ENCODE measurements around the gene TGFBI.

DNA sequence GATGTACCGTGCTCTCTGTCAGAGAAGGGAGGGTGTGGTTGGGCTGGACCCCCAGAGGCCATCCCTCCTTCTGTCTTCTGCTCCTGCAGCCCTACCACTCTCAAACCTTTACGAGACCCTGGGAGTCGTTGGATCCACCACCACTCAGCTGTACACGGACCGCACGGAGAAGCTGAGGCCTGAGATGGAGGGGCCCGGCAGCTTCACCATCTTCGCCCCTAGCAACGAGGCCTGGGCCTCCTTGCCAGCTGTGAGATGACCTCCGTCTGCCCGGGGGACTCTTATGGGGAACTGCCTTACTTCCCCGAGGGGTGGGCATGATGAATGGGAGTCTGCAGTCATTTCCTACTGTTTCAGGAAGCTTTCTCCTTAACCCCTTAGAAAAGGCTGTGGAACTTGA, 17.5 kb downstream of the TGFBI start:
- TF ChIP-seq, protein P1, sequence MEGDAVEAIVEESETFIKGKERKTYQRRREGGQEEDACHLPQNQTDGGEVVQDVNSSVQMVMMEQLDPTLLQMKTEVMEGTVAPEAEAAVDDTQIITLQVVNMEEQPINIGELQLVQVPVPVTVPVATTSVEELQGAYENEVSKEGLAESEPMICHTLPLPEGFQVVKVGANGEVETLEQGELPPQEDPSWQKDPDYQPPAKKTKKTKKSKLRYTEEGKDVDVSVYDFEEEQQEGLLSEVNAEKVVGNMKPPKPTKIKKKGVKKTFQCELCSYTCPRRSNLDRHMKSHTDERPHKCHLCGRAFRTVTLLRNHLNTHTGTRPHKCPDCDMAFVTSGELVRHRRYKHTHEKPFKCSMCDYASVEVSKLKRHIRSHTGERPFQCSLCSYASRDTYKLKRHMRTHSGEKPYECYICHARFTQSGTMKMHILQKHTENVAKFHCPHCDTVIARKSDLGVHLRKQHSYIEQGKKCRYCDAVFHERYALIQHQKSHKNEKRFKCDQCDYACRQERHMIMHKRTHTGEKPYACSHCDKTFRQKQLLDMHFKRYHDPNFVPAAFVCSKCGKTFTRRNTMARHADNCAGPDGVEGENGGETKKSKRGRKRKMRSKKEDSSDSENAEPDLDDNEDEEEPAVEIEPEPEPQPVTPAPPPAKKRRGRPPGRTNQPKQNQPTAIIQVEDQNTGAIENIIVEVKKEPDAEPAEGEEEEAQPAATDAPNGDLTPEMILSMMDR (IDR thresholded peaks at IDR 0.05; ENCODE audit: borderline replicate concordance, extremely low read depth, low read length, poor library complexity, severe bottlenecking): no peak
- TF ChIP-seq EZH2 (IDR thresholded peaks at IDR 0.05; ENCODE audit: borderline replicate concordance, low read depth, low read length, severe bottlenecking): no peak

Data from DND-41 (cell line).